OCI-LY3 (cell line): ENCODE data around the gene DST.

Experiments used
- H2AFZ ChIP-seq: fragments of 200-600, 300-600 bp; shearing (Covaris generic); 2 replicates; pipeline ENCODE4 v1.6.0; 2014; ENCODE audit warnings: antibody characterized with exemption, low read depth, low read length
- H3K27ac ChIP-seq: fragments of 200-600, 300-600 bp; sonication (generic); 2 replicates; pipeline ENCODE4 v1.5.1; 2014; ENCODE audit warnings: mild to moderate bottlenecking, low read length, moderate library complexity, mixed read lengths
- H3K27me3 ChIP-seq: fragments of 200-600, 300-600 bp; sonication (generic); 2 replicates; pipeline ENCODE4 v1.6.1; 2014; ENCODE audit warnings: low read depth, low read length, mixed read lengths
- H3K36me3 ChIP-seq: fragments of 200-600, 300-600 bp; sonication (generic); replicated peaks from 2 replicates; pipeline ENCODE3; 2014; ENCODE audit warnings: low read depth, low read length, mixed read lengths
- H3K4me1 ChIP-seq: fragments of 300-600, 200-600 bp; sonication (generic); 2 replicates; pipeline ENCODE4 v1.6.1; 2014; ENCODE audit warnings: low read length, mixed read lengths
- H3K4me2 ChIP-seq: fragments of 200-600, 300-600 bp; sonication (generic); 2 replicates; pipeline ENCODE4 v1.6.1; 2014; ENCODE audit warnings: low read length, mixed read lengths
- H3K4me3 ChIP-seq: fragments of 300-600, 200-600 bp; sonication (generic); 2 replicates; pipeline ENCODE4 v1.5.1; 2014; ENCODE audit warnings: antibody characterized with exemption, mild to moderate bottlenecking, low read length, moderate library complexity
- H3K79me2 ChIP-seq: fragments of 300-600, 200-600 bp; shearing (Covaris generic); 2 replicates; pipeline ENCODE4 v1.6.1; 2014; ENCODE audit warnings: mild to moderate bottlenecking, low read length, mixed read lengths
- H3K9ac ChIP-seq: fragments of 300-600, 200-600 bp; shearing (Covaris generic); 2 replicates; pipeline ENCODE4 v1.6.0; 2014; ENCODE audit warnings: mild to moderate bottlenecking, low read length, moderate library complexity
- H3K9me3 ChIP-seq: fragments of 200-600, 300-600 bp; shearing (Covaris generic); 2 replicates; pipeline ENCODE4 v1.6.1; 2014; ENCODE audit warnings: low read length, mixed read lengths; ENCODE audit not compliant: insufficient read depth
- H4K20me1 ChIP-seq: fragments of 200-600, 300-600 bp; sonication (generic); 2 replicates; pipeline ENCODE4 v1.6.1; 2016; ENCODE audit warnings: low read length, mixed read lengths; ENCODE audit not compliant: insufficient read depth
- EZH2phosphoT487 ChIP-seq: fragments of 200-600 bp; shearing (Covaris generic); IDR thresholded peaks from 2 replicates; pipeline ENCODE4 v1.6.1; 2018; ENCODE audit warnings: antibody characterized with exemption, mixed run types, low read depth
- TF ChIP-seq, protein P1 (sequence below): fragments of 200-600, 300-600 bp; sonication (generic); IDR thresholded peaks from 2 replicates; pipeline ENCODE4 v1.5.1; 2014; ENCODE audit warnings: antibody characterized with exemption, low read length, low read depth

DST gene

DNA sequence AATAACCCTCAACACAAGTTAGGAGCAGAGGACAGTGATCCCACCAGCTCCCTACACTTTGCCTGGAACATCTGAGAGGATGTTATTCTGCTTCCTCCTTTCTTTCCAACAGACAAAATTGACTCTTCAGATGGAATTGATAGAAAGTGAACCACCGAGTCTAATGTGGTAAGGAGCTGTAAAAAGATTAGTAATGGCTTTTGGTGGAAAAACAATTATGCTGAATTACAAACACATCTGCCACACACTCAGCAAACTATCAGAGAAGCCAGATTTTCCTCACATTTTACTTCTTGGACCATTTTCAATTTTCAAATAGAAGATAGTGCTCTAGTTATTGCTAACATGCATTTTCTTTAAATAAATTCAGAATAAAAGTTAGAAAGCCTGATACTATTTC lies 223.5 kb downstream of the DST start:
- no peak overlapping the region for H3K4me3 ChIP-seq
- no peak overlapping the region for H3K9ac ChIP-seq
- no peak overlapping the region for H3K27ac ChIP-seq
- no peaks in the 10 kb centered on the region for H3K27me3 ChIP-seq
- no peaks in the 10 kb centered on the region for H4K20me1 ChIP-seq
- H3K4me1 ChIP-seq: no peaks in the 10 kb centered on the region
- no peak overlapping the region for H3K4me2 ChIP-seq
- H2AFZ ChIP-seq: no peak overlapping the region
- 0 out of 2 replicates have a peak, but pooled peaks cover 3% of the 10 kb centered on the region for H3K9me3 ChIP-seq
- TF ChIP-seq, protein P1, sequence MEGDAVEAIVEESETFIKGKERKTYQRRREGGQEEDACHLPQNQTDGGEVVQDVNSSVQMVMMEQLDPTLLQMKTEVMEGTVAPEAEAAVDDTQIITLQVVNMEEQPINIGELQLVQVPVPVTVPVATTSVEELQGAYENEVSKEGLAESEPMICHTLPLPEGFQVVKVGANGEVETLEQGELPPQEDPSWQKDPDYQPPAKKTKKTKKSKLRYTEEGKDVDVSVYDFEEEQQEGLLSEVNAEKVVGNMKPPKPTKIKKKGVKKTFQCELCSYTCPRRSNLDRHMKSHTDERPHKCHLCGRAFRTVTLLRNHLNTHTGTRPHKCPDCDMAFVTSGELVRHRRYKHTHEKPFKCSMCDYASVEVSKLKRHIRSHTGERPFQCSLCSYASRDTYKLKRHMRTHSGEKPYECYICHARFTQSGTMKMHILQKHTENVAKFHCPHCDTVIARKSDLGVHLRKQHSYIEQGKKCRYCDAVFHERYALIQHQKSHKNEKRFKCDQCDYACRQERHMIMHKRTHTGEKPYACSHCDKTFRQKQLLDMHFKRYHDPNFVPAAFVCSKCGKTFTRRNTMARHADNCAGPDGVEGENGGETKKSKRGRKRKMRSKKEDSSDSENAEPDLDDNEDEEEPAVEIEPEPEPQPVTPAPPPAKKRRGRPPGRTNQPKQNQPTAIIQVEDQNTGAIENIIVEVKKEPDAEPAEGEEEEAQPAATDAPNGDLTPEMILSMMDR: no peak
- no peak for TF ChIP-seq EZH2phosphoT487
- no peaks in the 10 kb centered on the region for H3K36me3 ChIP-seq
- no peaks in the 10 kb centered on the region for H3K79me2 ChIP-seq

DNA sequence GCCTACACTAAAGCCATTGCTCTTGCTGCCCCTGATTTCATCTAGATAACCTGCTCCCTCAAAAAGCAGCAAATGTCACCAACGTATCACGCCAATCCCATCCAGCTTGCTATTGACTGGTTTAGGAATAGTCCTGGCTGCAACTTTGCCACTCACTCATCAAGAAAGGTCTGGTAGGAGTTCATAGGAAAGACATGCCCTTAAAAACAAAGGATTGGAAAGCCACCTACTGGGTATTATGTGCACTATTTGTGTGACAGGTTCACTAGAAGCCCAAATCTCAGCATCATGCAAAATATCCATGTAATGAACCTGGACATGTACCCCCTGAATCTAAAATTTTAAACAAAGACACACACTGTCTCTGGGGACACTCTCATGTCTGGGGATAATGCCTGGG lies 224.9 kb downstream of the DST start:
- Histone ChIP-seq H2AFZ (no peak overlapping the region), H3K9ac (no peak overlapping the region), H3K27me3 (no peaks in the 10 kb centered on the region), H3K27ac (no peak overlapping the region), H4K20me1 (no peaks in the 10 kb centered on the region), H3K79me2 (no peaks in the 10 kb centered on the region), H3K4me3 (no peak overlapping the region), H3K4me1 (no peaks in the 10 kb centered on the region), H3K4me2 (no peak overlapping the region), H3K9me3 (0 out of 2 replicates have a peak, but pooled peaks cover 3% of the 10 kb centered on the region), H3K36me3 (no peaks in the 10 kb centered on the region)
- TF ChIP-seq, protein P1: peak; percentile 9; the same call in 1 of the 2 replicates
- no peak for TF ChIP-seq EZH2phosphoT487

DNA sequence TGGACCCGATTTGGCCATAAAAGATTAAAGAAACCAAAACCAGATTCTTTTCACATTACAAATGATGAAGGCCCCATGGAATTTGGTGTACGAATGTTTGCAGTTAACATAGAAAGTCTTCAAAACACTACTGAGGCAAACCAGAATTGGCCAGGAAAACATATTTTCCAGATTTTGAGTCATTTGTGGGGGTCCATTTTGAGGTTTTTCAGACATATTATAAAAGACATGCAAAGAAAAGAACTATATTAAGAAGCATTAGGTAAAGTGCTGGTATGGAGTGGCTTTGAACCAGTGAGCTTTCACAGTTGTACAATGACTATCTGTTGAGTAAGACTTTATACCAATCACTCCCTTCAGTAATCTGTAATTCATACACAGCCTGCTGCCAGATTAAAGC lies 226.4 kb downstream of the DST start:
- Histone ChIP-seq H3K4me2 (no peak overlapping the region), H3K4me3 (no peak overlapping the region), H3K27me3 (no peaks in the 10 kb centered on the region), H3K4me1 (peaks cover 10% of the 10 kb centered on the region), H3K36me3 (no peaks in the 10 kb centered on the region), H3K9ac (no peak overlapping the region), H3K9me3 (no peaks in the 10 kb centered on the region), H2AFZ (no peak overlapping the region), H4K20me1 (no peaks in the 10 kb centered on the region), H3K27ac (no peak overlapping the region), H3K79me2 (no peaks in the 10 kb centered on the region)
- TF ChIP-seq, protein P1: no peak
- TF ChIP-seq EZH2phosphoT487: no peak

DNA sequence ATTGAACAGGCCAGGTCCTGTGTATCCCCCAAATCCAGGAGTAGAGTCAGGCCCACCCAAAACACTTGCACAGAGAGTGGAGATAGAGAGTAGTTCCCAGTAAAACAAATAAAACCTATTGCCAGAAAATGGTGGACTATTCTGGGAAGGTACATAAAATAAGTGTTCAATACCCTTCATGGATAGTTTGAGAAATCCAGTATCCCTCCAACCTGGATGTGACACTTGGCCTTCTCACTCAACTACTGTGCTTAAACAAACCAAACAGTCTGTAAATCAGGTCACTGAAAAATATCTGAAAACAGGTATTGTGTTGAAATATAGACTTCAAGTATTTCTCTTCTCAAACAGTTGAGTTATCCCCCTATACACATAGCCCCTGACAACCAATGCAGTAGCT lies 233.7 kb downstream of the DST start:
- no peaks in the 10 kb centered on the region for H3K36me3 ChIP-seq
- H3K9ac ChIP-seq: no peak overlapping the region
- no peaks in the 10 kb centered on the region for H3K79me2 ChIP-seq
- TF ChIP-seq, protein P1: no peak
- no peak for TF ChIP-seq EZH2phosphoT487
- H3K4me1 ChIP-seq: peaks cover 26% of the 10 kb centered on the region
- H3K4me2 ChIP-seq: no peak overlapping the region
- H3K27me3 ChIP-seq: no peaks in the 10 kb centered on the region
- H3K27ac ChIP-seq: no peak overlapping the region
- H3K9me3 ChIP-seq: no peaks in the 10 kb centered on the region
- no peaks in the 10 kb centered on the region for H4K20me1 ChIP-seq
- H2AFZ ChIP-seq: no peak overlapping the region
- H3K4me3 ChIP-seq: no peak overlapping the region
